Heart left ventricle (tissue), 13 donors: Measurements from ENCODE around the gene FAAH.

Experiments
- CTCF ChIP-seq, 12 donors: fragments of 200-600 bp; sonication (generic) in 4 of 12; IDR thresholded peaks; one replicate each; pipeline versions ENCODE4 v1.5.0 to v1.8.0; 2018 to 2022; ENCODE audit warnings: antibody characterized with exemption in 12 of 12, mild to moderate bottlenecking in 5 of 12
- POLR2A ChIP-seq, 2 donors: fragments of 450-650 bp; IDR thresholded peaks; one replicate each; pipeline ENCODE4 v1.6.1; 2017; ENCODE audit warnings: antibody characterized with exemption in 2 of 2, mild to moderate bottlenecking in 2 of 2, moderate library complexity in 2 of 2
- donor health status: ischemic (EF 13 %, LVEDD 7.1; RV severe dilation, severe dysfunction).
- donor health status: DM: no; HTN: yes; CAD: no.
- donor health status: DM: no; HTN: no; CAD: no.
- donor health status: ischemic (EF 25% LVEDD 6.9; RV normal size, moderate dysfunction).
- donor health status: ischemic (EF 25% LVEDD 5.7; RV mildly dilated, moderate dysfunction).
- donor health status: ischemic (EF 35%, LVEDD 5.7; RV mildly dilated, moderate dysfunction).
- donor health status: nonischemic (EF 11% LVEDD 7.7; RV severe dilation, severe dysfunction).
- donor health status: DM: yes; HTN: yes; CAD: no.
- donor health status: PGD.
- donor health status: ischemic (EF 29% LVEDD 5.4; RV normal size, mild dysfunction).
- donor health status: nonischemic (EF 23%, LVEDD 6.1; RV moderate dilation, normal function).

- TF ChIP-seq CTCF (IDR thresholded peaks at IDR 0.05) (no peak), POLR2A (IDR thresholded peaks at IDR 0.05) (no peak)
Observed at GRCh38 chr1:46394872-46395465, 852 bp downstream of the FAAH start.
